Myocyte (in vitro differentiated cells): Measurements from ENCODE around the gene NPAS2. TPM values are rescaled to one million over a fixed set of nuclear protein-coding genes. Genes with fewer than 3 reads are reported as not detected.

Experiments
- DNase-seq: peaks from one replicate; pipeline ENCODE4 v3.0.0-alpha.2; 2012; ENCODE audit warnings: low read depth
- total RNA-seq: library from RNA; depleted of rRNA; stranded (reverse); fragments of >200 nt; gene quantifications from 2 replicates; pipeline ENCODE4 v1.2.3, GENCODE V29; 2014

NPAS2 gene
- total RNA-seq, 1 donor from 2014 or later, result 10.2 TPM

- DNase-seq, result no peak
These were observed 163.9 kb downstream of the NPAS2 start for GRCh38 chr2:100983684-100984310.

- peak; percentile 72 for DNase-seq
These were observed 165.0 kb downstream of the NPAS2 start for GRCh38 chr2:100984892-100985307.

GRCh38 chr2:100986157-100986556 is 166.2 kb downstream of the NPAS2 start:
- no peak for DNase-seq

- DNase-seq, result no peak
These were observed 167.6 kb downstream of the NPAS2 start for GRCh38 chr2:100987536-100987935.

GRCh38 chr2:100987974-100988373 is 168.0 kb downstream of the NPAS2 start:
- no peak for DNase-seq

- DNase-seq, result peak; percentile 95
These were observed 168.9 kb downstream of the NPAS2 start for GRCh38 chr2:100988630-100989417.

GRCh38 chr2:100989666-100990065 is 169.7 kb downstream of the NPAS2 start:
- no peak for DNase-seq

- DNase-seq, result no peak
These were observed 170.2 kb downstream of the NPAS2 start for GRCh38 chr2:100990166-100990565.

GRCh38 chr2:100990650-100991403 is 170.9 kb downstream of the NPAS2 start:
- no peak for DNase-seq

GRCh38 chr2:100991404-100991773 is 171.4 kb downstream of the NPAS2 start:
- no peak for DNase-seq

- no peak for DNase-seq
These were observed 172.3 kb downstream of the NPAS2 start for GRCh38 chr2:100992262-100992661.

GRCh38 chr2:100993294-100993693 is 173.4 kb downstream of the NPAS2 start:
- DNase-seq, result no peak

GRCh38 chr2:100995309-100996075 is 175.6 kb downstream of the NPAS2 start:
- no peak for DNase-seq

- no peak for DNase-seq
These were observed 177.7 kb downstream of the NPAS2 start for GRCh38 chr2:100997509-100998234.

GRCh38 chr2:100998235-100998573 is 178.3 kb downstream of the NPAS2 start:
- DNase-seq, result no peak

GRCh38 chr2:100999995-101000394 is 180.1 kb downstream of the NPAS2 start:
- no peak for DNase-seq

GRCh38 chr2:101001691-101002561 is 182.0 kb downstream of the NPAS2 start, which contains the start of gene RPL31:
TSS of gene RPL31 (plus strand) at chr2:101002289. CDS start at chr2:101002702, 413 bp downstream.
- DNase-seq, result peak; percentile 98

GRCh38 chr2:101002562-101003277 is 182.8 kb downstream of the NPAS2 start:
- peak; percentile 39 for DNase-seq

GRCh38 chr2:101003278-101003775 is 183.4 kb downstream of the NPAS2 start:
- no peak for DNase-seq
